GM21825 (cell line): ENCODE measurements around the gene HYAL4.
"Not testable (repeated sequence)": the region's sequence is repeated elsewhere in the genome, so short reads cannot be mapped to it uniquely, and the experiment has no call there.

Experiments used
- ATAC-seq: cut with Tn5 transposase; IDR thresholded peaks from one replicate; pipeline ENCODE4 v1.9.1; 2021; ENCODE audit warnings: mild to moderate bottlenecking, moderate library complexity; ENCODE audit not compliant: unreplicated experiment

HYAL4 gene

GRCh38 chr7:123844712-123845219, at the start of gene HYAL4:
HYAL4 (plus strand) TSS chr7:123845169; CDS start chr7:123868274, 23,105 bp downstream.
- no peak for ATAC-seq

DNA sequence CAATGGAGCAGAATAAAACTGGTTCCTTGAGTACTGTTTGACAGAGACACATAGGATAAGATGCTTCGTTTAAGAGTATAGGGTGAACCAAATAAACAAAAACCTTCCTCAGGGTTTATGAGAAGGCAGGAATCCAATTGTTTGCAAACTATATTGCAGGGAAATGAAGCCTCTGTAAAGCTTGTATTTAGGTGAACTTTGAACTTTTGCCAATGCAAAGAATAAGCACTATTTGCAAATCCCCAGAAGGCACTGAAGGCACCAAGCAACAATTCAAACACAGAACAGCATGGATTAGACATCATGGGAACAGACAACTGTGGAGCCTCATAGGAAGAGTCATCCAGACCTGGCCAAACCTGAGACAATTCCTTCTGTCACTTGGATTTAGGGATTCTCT, 49.1 kb upstream of the HYAL4 start:
- ATAC-seq, result no peak

GRCh38 chr7:123796568-123796967, 48.4 kb upstream of the HYAL4 start:
- no peak for ATAC-seq

DNA sequence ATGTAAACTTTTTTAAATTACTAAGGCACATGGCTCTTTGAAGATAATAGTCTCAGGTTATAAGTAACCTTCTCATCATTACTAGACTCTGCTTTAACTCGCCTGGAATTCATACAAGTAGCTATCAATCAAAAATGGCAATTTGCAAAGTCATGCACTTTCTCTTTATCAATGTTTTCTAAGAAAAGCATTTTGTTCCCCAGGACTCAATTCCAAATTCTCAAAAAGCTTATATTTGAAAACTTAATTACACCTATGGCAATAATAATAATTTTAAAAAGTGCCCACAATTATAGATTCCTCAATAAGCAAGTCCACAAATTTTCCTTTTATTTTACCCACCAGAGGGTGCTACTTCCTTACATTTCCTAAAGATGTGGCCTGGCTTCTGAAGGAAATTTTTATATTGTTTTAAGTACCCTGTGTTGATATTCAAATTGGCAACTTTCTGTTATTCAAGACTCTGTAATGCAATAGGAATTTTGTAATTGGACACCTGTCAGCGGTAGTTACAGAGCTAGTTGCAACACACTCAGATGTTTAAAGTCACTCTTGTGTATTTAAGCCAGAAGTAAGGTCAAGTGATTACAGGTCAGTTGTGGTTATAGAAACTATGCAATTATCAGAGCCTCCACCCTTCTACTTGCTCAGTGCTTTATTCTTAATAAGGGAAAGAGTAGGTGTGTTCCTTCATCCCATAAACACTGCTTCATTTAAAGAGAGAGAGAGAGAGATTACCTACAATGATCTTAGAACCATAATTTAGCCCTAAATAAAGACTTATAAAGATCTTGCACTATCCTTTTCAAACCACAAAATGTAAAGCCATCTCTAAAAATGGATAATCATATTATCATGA, 47.1 kb upstream of the HYAL4 start:
- ATAC-seq, result no peak

GRCh38 chr7:123798532-123799188, 46.3 kb upstream of the HYAL4 start:
- ATAC-seq, result no peak

GRCh38 chr7:123802249-123802648, 42.7 kb upstream of the HYAL4 start:
- ATAC-seq, result no peak

- no peak for ATAC-seq
Measured at GRCh38 chr7:123805287-123805686, 39.7 kb upstream of the HYAL4 start.

- ATAC-seq, result no peak
Measured at GRCh38 chr7:123809471-123809870, 35.5 kb upstream of the HYAL4 start.

DNA sequence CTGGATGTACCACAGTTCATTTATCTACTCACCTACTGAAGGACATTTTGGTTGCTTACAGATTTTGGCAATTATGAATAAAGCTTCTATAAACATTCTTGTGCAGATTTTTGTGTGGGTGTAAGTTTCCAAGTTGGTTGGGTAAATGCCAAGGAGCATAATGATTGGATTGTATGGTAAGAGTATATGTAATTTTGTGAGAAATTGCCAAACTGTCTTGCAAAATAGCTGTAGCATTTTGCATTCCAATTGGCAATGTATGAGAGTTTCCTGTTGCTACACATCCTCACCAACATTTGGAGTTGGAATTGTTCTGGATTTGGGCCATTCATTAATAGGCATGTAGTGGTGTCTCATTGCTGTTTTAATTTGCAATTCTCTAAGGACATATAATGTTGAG, 33.9 kb upstream of the HYAL4 start:
- ATAC-seq, result no peak

DNA sequence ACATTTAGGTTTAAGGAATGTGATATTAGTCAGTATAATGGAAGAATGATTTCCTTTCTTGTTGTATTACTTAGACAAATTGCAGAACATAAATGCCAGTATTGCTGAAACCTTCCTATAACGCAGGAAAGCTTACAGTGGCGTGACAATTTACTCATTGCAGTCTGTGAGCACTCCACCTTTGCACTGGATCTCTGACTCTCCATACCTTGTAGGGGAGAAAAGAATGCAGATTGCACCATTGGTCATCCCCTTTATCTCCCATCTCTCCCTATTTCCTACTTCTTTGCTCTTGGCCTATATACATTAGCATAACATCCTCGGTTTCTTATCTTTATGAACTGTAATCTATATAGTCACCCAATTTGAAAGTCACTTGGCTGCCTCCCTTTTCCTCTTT, 28.1 kb upstream of the HYAL4 start:
- no peak for ATAC-seq

DNA sequence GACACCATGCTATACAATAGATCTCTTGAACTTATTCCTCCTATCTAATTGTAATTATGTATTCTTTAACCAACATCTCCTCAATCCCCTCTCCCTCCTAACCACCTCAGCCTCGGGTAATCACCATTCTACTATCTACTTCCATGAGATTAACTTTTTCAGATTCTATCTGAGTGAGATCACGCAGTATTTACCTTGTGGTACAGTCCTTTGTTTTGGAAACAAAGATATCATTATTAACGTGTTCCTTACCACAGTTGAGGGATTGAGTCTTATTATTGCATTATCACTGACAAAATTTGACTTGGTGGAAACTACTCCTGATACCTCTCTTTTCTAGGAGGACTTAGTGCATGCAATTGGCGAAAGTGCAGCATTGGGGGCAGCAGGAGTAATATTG, 26.0 kb upstream of the HYAL4 start:
- no peak for ATAC-seq

DNA sequence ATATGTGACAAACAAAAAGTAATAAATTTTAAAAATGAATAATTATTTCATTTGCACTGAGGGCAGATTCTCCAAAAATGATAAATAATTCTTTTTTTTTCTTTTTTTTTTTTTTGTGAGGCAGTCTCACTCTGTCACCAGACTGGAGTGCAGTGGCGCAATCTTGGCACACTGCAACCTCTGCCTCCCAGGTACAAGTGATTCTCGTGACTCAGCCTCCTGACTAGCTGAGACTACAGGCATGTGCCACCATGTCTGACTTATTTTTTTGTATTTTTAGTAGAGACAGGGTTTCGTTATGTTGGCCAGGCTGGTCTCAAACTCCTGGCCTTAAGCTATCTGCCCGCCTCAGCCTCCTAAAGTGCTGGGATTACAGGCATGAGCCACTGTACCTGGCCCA, 25.2 kb upstream of the HYAL4 start:
- ATAC-seq, result not testable (repeated sequence)

DNA sequence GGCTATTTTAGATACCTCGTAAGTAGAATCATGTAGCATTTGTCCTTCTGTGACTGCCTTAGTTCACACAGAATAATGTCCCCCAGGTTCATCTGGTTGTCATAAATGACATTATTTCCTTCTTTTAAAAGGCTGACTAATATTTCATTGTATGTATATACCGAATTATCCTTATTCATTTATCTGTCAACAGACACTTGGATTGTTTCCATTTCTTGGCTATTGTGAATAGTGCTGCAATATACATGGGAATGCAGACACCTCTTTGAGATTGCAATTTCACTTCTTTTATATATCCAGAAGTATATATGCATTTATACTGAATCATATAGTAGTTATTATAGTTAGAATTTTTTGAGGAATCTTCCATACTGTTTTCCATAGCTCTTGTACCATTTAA, 24.1 kb upstream of the HYAL4 start:
- no peak for ATAC-seq

- no peak for ATAC-seq
Measured at GRCh38 chr7:123821320-123821719, 23.6 kb upstream of the HYAL4 start.

DNA sequence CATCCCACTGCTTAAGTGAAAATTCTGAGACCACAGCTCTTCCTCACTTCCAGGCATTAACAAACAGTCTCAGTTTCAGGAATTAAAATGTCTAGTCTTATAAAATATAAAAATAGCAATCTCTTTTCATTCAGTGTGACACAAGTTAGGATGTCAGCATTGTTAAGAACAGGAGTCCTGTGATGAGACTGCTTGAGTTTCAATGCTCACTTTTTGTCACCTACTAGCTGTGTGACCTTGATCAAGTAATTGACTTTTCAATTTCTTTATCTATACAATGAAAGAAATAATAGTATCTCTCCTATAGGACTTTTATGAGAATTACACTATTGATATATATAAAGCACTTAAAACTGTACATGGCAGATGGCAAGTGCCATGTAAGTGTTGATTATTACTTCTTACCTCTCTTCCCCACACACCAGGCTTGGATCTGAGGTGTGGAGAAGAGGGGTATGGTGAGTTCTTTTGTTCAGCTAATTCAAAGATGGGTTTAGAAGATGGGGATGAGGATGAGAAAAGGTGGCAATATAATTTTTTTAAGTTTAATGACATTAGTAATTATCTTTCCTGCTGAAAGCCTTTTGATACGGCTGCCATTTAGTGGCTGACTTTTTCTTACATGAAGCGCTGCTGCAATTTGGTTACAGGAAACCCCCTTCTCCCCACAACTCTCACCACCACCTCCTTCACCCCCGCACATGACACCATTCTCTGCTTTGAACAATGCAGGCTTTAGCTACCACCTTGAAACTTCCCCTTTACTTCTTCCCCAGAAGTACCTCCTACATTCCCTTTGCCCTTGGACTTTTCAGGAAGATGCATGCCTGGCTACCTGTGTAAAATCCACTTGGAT, 20.8 kb upstream of the HYAL4 start:
- peak; percentile 94 for ATAC-seq

GRCh38 chr7:123824754-123825067, 20.3 kb upstream of the HYAL4 start:
- no peak for ATAC-seq

DNA sequence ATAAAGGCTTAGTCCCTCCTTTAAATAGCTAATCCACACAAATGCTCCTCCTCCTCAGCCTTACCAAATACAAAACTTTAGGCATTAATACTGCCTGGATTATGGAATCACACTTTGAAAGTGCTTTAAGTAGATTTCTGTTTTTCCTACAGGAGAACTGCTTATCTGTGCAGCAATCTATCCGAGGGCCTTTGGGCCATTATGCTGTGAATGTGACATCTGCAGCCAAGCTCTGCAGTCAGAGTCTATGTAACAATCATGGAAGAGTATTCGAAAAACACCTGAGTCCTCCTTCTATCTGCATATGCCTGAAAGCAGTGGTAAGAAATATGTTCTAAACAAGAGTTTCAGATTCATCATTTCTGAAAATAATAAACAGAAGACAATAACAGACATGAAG, 16.2 kb upstream of the HYAL4 start:
- ATAC-seq, result no peak

GRCh38 chr7:123836656-123837055, 8.3 kb upstream of the HYAL4 start:
- no peak for ATAC-seq

GRCh38 chr7:123839106-123839505, 5.9 kb upstream of the HYAL4 start:
- ATAC-seq, result not testable (repeated sequence)

DNA sequence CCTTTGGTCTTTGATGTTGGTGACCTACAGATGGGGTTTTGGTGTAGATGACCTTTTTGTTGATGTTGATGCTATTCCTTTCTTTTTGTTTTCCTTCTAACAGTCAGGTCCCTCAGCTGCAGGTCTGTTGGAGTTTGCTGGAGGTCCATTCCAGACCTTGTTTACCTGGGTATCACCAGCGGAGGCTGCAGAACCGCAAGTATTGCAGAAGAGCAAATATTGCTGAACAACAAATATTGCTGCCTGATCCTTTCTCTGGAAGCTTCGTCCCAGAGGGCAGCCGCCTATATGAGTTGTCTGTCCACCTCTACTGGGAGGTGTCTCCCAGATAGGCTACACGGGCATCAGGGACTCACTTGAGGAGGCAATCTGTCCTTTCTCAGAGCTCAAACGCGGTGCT, 827 bp upstream of the HYAL4 start:
- ATAC-seq, result not testable (repeated sequence)

GRCh38 chr7:123845823-123846216, 851 bp downstream of the HYAL4 start:
- ATAC-seq, result no peak
